ENCODE measurements around the gene MPP2. TPM values are rescaled to one million over a fixed set of nuclear protein-coding genes. Genes with fewer than 3 reads are reported as not detected.
"Not testable (repeated sequence)": the region's sequence is repeated elsewhere in the genome, so short reads cannot be mapped to it uniquely, and the experiment has no call there.

The MPP2 gene, protein sequence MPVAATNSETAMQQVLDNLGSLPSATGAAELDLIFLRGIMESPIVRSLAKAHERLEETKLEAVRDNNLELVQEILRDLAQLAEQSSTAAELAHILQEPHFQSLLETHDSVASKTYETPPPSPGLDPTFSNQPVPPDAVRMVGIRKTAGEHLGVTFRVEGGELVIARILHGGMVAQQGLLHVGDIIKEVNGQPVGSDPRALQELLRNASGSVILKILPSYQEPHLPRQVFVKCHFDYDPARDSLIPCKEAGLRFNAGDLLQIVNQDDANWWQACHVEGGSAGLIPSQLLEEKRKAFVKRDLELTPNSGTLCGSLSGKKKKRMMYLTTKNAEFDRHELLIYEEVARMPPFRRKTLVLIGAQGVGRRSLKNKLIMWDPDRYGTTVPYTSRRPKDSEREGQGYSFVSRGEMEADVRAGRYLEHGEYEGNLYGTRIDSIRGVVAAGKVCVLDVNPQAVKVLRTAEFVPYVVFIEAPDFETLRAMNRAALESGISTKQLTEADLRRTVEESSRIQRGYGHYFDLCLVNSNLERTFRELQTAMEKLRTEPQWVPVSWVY
- 6.4 TPM for polyA plus RNA-seq (ENCODE audit: insufficient read length)
- long read RNA-seq, donor 1, full-length matches to known transcripts, result 3 of 3 reads
- long read RNA-seq, donor 1, partial matches to known transcripts, result 0 of 3 reads
- long read RNA-seq, donor 1, other reads (novel, unspliced or antisense), result 0 of 3 reads
- long read RNA-seq, donor 2, full-length matches to known transcripts, result 1 of 1 reads
- long read RNA-seq, donor 2, partial matches to known transcripts, result 0 of 1 reads
- long read RNA-seq, donor 2, other reads (novel, unspliced or antisense), result 0 of 1 reads
- long read RNA-seq, donor 3, result 0 reads
- long read RNA-seq, donor 4, result 0 reads
- long read RNA-seq, donor 5, full-length matches to known transcripts, result 4 of 4 reads
- long read RNA-seq, donor 5, partial matches to known transcripts, result 0 of 4 reads
- long read RNA-seq, donor 5, other reads (novel, unspliced or antisense), result 0 of 4 reads
- long read RNA-seq, donor 6, result 0 reads
- long read RNA-seq, donor 7, full-length matches to known transcripts, result 1 of 1 reads
- long read RNA-seq, donor 7, partial matches to known transcripts, result 0 of 1 reads
- long read RNA-seq, donor 7, other reads (novel, unspliced or antisense), result 0 of 1 reads
- long read RNA-seq, donor 8, result 0 reads

GRCh38 chr17:43907425-43907981 is at the start of gene MPP2:
Gene MPP2, minus strand, starts transcription at chr17:43907536. Its CDS starts 3,076 bp downstream, at chr17:43904460.
- peak; percentile 88 for DNase-seq

DNA sequence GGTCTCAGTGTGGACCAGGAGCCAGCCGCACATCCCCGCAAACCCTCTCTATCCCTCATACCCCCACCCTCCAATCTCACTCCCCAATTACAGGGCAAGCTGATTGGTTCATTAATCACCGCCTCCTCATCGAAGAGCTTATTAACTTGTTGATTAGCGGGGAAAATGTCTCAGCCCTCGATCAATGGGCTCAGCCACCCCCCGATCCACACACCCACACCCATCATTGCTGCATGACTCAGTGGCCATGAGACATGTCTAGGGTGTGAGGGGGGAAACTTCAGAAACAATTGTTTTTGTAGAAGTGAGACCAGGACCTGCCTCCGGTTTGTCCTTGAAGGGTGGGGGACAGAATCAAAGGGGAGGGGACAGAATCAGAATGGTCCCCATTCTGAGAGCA is 48.9 kb upstream of the MPP2 start:
- no peak for DNase-seq

DNA sequence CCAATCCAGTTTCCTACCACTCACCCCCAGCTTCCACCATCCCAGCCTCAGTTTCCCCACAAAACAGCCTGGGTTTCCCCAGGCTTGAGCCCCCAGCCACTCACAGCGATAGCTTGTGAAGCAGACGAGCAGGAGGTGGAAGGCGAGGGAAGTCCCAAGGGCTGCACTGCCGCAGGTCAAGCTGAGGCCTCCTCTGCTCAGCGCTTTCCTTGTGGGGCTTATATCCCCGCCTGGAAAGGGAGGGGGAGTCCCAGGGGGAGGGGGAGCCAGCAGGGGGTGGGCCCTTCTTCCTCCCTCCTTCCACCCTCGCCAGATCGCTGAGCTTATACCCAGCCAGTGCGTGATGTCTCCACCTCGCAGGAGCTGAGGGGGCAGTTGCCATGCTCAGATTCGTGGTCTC is 46.4 kb upstream of the MPP2 start, which contains the start of gene PYY:
PYY (minus strand) TSS at position 195 of the 400 bp plus-strand sequence. CDS start 457 bp downstream, outside the sequence.
- DNase-seq, result no peak

GRCh38 chr17:43952724-43953666 is 45.7 kb upstream of the MPP2 start:
- DNase-seq, result no peak

- DNase-seq, result no peak
These were observed 45.0 kb upstream of the MPP2 start for GRCh38 chr17:43952351-43952723.

- no peak for DNase-seq
These were observed 44.4 kb upstream of the MPP2 start for GRCh38 chr17:43951750-43952149.

- no peak for DNase-seq
These were observed 43.2 kb upstream of the MPP2 start for GRCh38 chr17:43950554-43950953.

- no peak for DNase-seq
These were observed 42.4 kb upstream of the MPP2 start for GRCh38 chr17:43949781-43950180.

- no peak for DNase-seq
These were observed 39.4 kb upstream of the MPP2 start for GRCh38 chr17:43946781-43947180.

GRCh38 chr17:43945074-43945829 is 37.9 kb upstream of the MPP2 start:
- DNase-seq, result no peak

DNA sequence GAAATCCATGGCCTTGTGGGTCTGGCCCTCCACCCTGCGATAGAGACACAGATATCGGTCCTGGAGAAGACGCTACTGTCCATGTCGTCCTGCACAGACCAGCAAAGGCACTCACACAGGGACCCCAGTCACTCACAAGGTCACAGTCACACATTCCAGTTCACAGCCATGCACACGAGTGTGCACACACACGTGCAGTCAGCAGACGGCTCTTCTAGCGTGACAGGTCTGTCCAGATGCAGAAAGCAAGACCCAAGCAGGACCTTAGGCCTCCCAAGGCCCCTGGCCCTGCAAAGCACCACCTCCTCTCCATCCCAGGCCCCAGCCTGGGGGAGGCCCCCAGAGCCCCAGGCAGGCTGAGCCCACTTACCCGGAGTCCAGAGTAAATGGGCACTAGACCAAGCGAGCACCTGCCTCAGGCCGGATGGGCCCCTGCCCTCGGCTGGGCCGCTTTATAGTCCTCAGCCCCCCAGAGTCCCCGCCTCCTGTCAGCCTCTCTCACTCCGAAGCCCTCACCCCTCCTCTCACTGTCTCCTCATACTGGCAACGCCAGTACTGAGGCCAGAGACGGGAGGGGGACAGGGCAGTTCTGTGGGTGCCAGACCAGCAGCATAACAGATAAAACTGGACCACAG is 34.8 kb upstream of the MPP2 start, which contains the start of gene PPY:
PPY (minus strand) TSS at position 426 of the 635 bp plus-strand sequence. CDS start 822 bp downstream, outside the sequence.
- DNase-seq, result no peak

DNA sequence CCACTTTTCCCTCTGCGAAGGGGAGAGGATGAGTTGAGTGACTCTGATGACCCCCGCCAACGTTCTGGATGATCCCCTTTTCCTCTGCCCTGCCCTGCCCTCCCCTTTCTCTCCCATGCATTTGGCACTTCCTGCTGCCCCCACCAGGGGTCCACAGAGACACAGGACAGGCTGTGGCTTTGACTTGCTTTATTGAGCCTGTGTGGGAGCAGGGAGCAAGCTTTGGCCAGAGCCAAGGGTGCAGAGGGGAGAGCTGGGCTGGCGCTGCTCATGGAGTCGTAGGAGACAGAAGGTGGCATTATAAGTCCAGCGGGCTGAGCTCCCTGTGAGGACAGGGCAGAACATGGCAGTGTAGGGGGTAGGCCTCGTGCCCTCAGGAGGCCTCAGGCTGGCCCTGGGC is 33.3 kb upstream of the MPP2 start:
- no peak for DNase-seq

GRCh38 chr17:43939886-43940285 is 32.5 kb upstream of the MPP2 start:
- no peak for DNase-seq

- not testable (repeated sequence) for DNase-seq
These were observed 32.1 kb upstream of the MPP2 start for GRCh38 chr17:43939452-43939851.

DNA sequence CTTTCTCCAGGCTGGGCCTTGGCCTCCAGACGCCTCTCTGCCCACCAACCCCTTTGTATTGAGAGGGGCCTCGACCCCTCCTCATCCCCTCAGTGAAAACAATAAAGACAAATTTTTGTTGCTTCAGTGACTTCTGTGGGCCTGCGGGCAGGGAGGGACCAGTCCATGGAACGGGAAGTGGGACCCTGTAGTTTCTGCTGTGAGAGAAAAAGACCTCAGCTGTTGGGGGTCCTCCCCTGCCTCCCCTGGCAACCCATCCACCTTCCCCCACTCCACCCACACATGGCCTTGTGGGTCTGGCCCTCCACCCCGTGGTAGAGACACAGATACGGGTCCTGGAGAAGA is 31.5 kb upstream of the MPP2 start:
- DNase-seq, result no peak

- DNase-seq, result no peak
These were observed 29.1 kb upstream of the MPP2 start for GRCh38 chr17:43936434-43936833.

DNA sequence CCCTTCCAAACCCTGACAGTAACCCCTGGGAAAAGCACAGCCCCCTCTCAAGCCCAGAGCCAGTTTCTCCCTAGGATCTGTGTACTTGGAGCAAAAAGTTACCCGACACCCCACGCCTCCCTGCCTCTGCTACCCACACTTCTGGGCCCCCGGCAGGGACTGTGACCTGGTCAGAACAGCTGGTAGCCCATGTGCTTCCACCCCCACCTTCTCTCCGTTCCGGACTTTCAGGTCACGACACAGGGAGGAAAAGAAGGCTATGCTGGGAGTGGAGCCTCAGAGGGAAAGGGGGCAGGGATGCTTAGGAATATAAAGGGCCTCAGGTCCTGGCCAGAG is 28.6 kb upstream of the MPP2 start:
- DNase-seq, result peak; percentile 60

DNA sequence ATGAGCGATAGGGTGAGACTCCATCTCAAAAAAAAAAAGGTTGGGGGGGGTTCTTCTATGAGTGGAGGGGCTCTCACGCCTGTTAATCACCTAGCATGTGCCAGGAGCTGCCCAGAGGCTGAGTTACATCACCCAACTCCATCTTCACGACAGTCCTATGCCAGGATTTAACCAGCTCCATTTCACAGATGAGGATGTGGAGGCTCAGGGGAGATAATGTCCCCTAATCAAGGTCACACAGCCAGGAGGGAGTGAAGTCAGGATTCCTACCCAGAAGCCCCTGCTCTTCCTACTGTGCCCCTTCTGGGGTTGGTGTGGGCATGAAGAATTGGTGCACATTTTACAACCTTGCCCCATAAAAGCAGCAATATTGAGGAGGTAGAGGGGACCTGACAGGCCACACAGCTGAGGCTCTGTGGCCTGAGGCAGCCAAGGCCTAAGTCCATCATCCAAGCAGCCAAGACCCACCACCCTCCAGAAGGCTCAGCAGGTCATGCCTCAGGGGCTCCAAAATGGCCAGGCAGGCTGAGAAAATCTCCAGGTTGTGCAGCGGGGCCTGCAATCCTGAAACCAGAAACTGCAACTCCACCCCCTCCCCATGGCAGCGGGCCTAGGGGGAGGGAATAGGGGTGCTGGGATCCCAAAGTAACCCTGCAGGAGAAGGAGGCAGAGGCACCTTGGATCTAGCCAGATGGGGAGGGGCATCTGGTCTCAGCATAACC is 28.0 kb upstream of the MPP2 start:
- no peak for DNase-seq

DNA sequence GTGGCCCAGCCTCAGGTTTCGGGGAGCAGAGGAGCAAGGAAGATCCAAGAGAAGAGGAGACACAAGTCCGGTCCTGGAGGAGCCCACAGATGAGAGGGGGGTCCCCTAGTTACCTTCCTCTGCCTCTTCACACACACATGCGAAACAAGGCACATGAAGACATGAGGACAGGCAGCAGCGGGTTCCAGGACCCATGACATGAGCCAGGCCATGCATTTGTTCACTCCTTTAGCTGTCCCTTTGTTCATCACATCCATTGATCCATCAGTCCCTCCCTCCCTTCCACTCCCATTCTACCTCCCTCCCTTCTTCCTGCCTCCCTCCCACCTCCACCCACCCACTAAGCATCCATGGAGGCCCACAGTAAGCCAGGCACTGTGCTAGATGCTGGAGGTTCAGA is 25.6 kb upstream of the MPP2 start:
- no peak for DNase-seq
